Trophoblast cell (in vitro differentiated cells and primary cell): ENCODE measurements around the gene PLIN4.
A peak's percentile ranks its signal among the peaks of the same experiment; 100 is the strongest.

ENCODE experiments used
- DNase-seq, 2 donors: peaks; one replicate each; pipeline ENCODE4 v3.0.0-alpha.2; 2016
- H2AFZ ChIP-seq: 2 replicates; pipeline ENCODE4 v1.6.1; 2013; ENCODE audit warnings: low read length, moderate library complexity, mild to moderate bottlenecking; ENCODE audit not compliant: insufficient read depth, poor library complexity
- H2AK5ac ChIP-seq: 2 replicates; pipeline ENCODE4 v1.6.1; 2013; ENCODE audit warnings: mild to moderate bottlenecking, low read length
- H2BK120ac ChIP-seq: 2 replicates; pipeline ENCODE4 v1.6.1; 2013; ENCODE audit warnings: low read length, mild to moderate bottlenecking, moderate library complexity; ENCODE audit not compliant: insufficient read depth, poor library complexity
- H2BK12ac ChIP-seq: 2 replicates; pipeline ENCODE4 v1.6.1; 2013; ENCODE audit warnings: mild to moderate bottlenecking, low read length, moderate library complexity
- H2BK5ac ChIP-seq: 2 replicates; pipeline ENCODE4 v1.6.1; 2013; ENCODE audit warnings: low read length, low read depth, moderate library complexity, mild to moderate bottlenecking; ENCODE audit not compliant: poor library complexity
- H3K14ac ChIP-seq: 2 replicates; pipeline ENCODE4 v1.6.1; 2013; ENCODE audit warnings: mild to moderate bottlenecking, low read length
- H3K18ac ChIP-seq: 2 replicates; pipeline ENCODE4 v1.6.1; 2013; ENCODE audit warnings: mild to moderate bottlenecking, low read length
- H3K23ac ChIP-seq: 2 replicates; pipeline ENCODE4 v1.6.1; 2013; ENCODE audit warnings: low read length
- H3K27ac ChIP-seq: 2 replicates; pipeline ENCODE4 v1.5.1; 2013; ENCODE audit warnings: low read depth, mild to moderate bottlenecking, inconsistent platforms, low read length, moderate library complexity
- H3K27me3 ChIP-seq: 2 replicates; pipeline ENCODE4 v1.6.1; 2013; ENCODE audit warnings: inconsistent platforms, mild to moderate bottlenecking, low read length, moderate library complexity; ENCODE audit not compliant: insufficient read depth
- H3K36me3 ChIP-seq, 2 experiments: 1 replicate in 1 of 2; 2 replicates in 1 of 2; pipeline ENCODE4 v1.6.1; 2013; ENCODE audit warnings: low read length in 2 of 2, mild to moderate bottlenecking in 2 of 2, moderate library complexity in 1 of 2; ENCODE audit not compliant: insufficient read depth in 2 of 2, control insufficient read depth in 1 of 2
- H3K4ac ChIP-seq: 2 replicates; pipeline ENCODE4 v1.6.1; 2013; ENCODE audit warnings: low read depth, mild to moderate bottlenecking, low read length, moderate library complexity
- H3K4me1 ChIP-seq, 2 experiments: 1 replicate in 1 of 2; 2 replicates in 1 of 2; pipeline ENCODE4 v1.6.1; 2013; ENCODE audit warnings: low read length in 2 of 2, mild to moderate bottlenecking in 2 of 2, moderate library complexity in 1 of 2; ENCODE audit not compliant: insufficient read depth in 2 of 2, control insufficient read depth in 1 of 2
- H3K4me2 ChIP-seq: 2 replicates; pipeline ENCODE4 v1.6.1; 2013; ENCODE audit warnings: inconsistent platforms, mild to moderate bottlenecking, low read length, moderate library complexity
- H3K4me3 ChIP-seq: 2 replicates; pipeline ENCODE4 v1.5.1; 2013; ENCODE audit warnings: mild to moderate bottlenecking, low read depth, low read length, inconsistent platforms
- H3K79me1 ChIP-seq: one replicate; pipeline ENCODE4 v1.6.1; 2013; ENCODE audit warnings: low read length
- H3K79me2 ChIP-seq: 2 replicates; pipeline ENCODE4 v1.6.1; 2013; ENCODE audit warnings: low read length, mild to moderate bottlenecking; ENCODE audit not compliant: control insufficient read depth, insufficient read depth, poor library complexity
- H3K9ac ChIP-seq: 2 replicates; pipeline ENCODE4 v1.6.1; 2013; ENCODE audit warnings: mild to moderate bottlenecking, low read length
- H3K9me3 ChIP-seq: 2 replicates; pipeline ENCODE4 v1.6.1; 2013; ENCODE audit warnings: low read depth, mild to moderate bottlenecking, control low read depth, inconsistent platforms, low read length; ENCODE audit not compliant: insufficient read depth
- H4K12ac ChIP-seq: 2 replicates; pipeline ENCODE4 v1.6.1; 2013; ENCODE audit warnings: low read depth, mild to moderate bottlenecking, low read length, moderate library complexity
- H4K8ac ChIP-seq: 2 replicates; pipeline ENCODE4 v1.6.1; 2013; ENCODE audit warnings: low read depth, mild to moderate bottlenecking, low read length, moderate library complexity
- H4K91ac ChIP-seq: one replicate; pipeline ENCODE4 v1.6.1; 2013; ENCODE audit warnings: low read depth, mild to moderate bottlenecking, low read length, moderate library complexity
- WGBS: extraction: QIAGEN DNeasy Blood & Tissue Kit; methylation state at CpG from one replicate; pipeline ENCODE4 v1.1.7; 2013; ENCODE audit warnings: missing lambda C conversion rate; ENCODE audit not compliant: insufficient read length, insufficient coverage; ENCODE audit errors: extremely low coverage; 5-methylcytosine and 5-hydroxymethylcytosine counted together

The PLIN4 gene

DNA sequence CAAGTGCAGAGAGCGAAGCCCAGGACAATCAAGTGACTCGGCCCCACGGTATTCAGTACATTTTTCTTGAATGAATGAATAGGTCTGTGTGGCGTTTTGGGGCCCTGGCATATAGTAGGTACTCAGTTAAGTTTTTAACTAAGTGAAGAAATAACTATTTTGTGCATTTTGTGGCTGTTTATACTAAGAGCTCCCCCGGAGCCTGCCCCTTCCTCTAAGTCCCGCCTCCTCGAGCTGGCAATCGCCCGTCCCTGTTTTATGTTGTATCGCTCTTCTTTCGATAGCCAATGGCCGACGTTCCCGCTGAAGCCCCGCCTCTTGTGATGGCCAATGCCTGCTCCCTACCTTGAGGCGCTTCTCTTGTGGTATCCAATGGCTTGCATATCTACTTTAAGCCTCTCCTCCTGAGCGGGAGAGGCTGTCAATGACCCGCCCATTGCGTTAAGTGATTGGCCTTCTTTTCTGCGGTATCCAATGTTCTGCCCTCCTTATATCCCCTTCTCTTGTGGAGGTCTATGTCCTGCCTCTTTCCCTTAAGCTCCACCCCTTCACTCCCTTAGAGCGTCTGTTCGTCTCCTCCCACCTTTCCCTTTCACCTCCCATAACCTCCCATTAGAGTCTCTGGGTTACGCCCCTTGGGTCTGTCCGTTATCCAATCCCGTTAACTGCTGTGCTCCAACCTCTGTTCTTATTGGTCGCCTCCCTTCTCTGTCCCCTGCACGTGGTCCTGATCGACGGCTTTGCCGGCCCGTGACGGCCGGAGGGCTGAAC, 46.7 kb downstream of the PLIN4 start:
- WGBS: no CpG with 5 or more reads among the region's 33 CpGs
- H3K4me3 ChIP-seq: no peak overlapping the region
- H3K4me2 ChIP-seq: peak overlapping the region; percentile 58
- no peak overlapping the region for H2BK12ac ChIP-seq
- peaks cover 13 to 20% of the 10 kb centered on the region in 2 experiments for H3K4me1 ChIP-seq
- H2BK120ac ChIP-seq: peak overlapping the region; percentile 54
- peak overlapping the region; percentile 45 for H3K27ac ChIP-seq
- H3K27me3 ChIP-seq: no peaks in the 10 kb centered on the region
- H3K14ac ChIP-seq: peak overlapping the region; percentile 62
- H4K91ac ChIP-seq: peak overlapping the region; percentile 81
- H3K9ac ChIP-seq: no peak overlapping the region
- peak overlapping the region; percentile 19 for H2BK5ac ChIP-seq
- H2AK5ac ChIP-seq: peak overlapping the region; percentile 75
- no peak overlapping the region for H3K4ac ChIP-seq
- peak; percentile 100 for DNase-seq
- peaks cover 6 to 14% of the 10 kb centered on the region in 2 experiments for H3K36me3 ChIP-seq
- no peak overlapping the region for H3K23ac ChIP-seq
- peak overlapping the region; percentile 38 for H3K18ac ChIP-seq
- H2AFZ ChIP-seq: peak overlapping the region; percentile 92
- peak overlapping the region; percentile 56 for H4K12ac ChIP-seq
- no peaks in the 10 kb centered on the region for H3K9me3 ChIP-seq
- peaks cover 7% of the 10 kb centered on the region for H3K79me1 ChIP-seq
- H3K79me2 ChIP-seq: peaks cover 19% of the 10 kb centered on the region
- peak overlapping the region; percentile 86 for H4K8ac ChIP-seq

DNA sequence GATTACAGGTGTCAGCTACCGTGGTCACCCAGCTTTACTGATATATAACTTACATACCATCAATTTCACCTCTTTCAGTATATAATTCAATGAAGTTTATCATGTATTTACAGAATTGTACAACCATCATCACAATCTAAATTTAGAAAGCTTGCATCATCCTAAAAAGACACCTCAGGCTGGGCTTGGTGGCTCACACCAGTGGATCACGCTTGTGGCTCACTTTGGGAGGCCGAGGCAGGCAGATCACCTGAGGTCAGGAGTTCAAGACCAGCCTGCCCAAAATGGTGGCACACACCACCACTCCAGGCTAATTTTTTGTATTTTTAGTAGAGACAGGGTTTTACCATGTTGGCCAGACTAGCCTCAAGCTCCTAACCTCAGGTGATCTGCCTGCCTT, 50.5 kb downstream of the PLIN4 start:
- Histone ChIP-seq H3K4me1 (peaks cover 0 to 3% of the 10 kb centered on the region in 2 experiments), H4K8ac (no peak overlapping the region), H4K91ac (no peak overlapping the region), H3K27ac (no peak overlapping the region), H3K79me1 (peaks cover 7% of the 10 kb centered on the region), H2BK120ac (no peak overlapping the region), H3K14ac (no peak overlapping the region), H2AFZ (no peak overlapping the region), H3K18ac (no peak overlapping the region), H2AK5ac (no peak overlapping the region), H3K4me2 (no peak overlapping the region), H3K36me3 (no peaks in the 10 kb centered on the region), H4K12ac (no peak overlapping the region), H3K27me3 (no peaks in the 10 kb centered on the region), H3K79me2 (peaks cover 6% of the 10 kb centered on the region), H3K4ac (no peak overlapping the region), H3K9ac (no peak overlapping the region), H3K23ac (no peak overlapping the region), H2BK12ac (no peak overlapping the region), H3K4me3 (no peak overlapping the region), H2BK5ac (no peak overlapping the region), H3K9me3 (no peaks in the 10 kb centered on the region)
- DNase-seq: no peak
- no CpG with 5 or more reads among the region's 3 CpGs for WGBS

DNA sequence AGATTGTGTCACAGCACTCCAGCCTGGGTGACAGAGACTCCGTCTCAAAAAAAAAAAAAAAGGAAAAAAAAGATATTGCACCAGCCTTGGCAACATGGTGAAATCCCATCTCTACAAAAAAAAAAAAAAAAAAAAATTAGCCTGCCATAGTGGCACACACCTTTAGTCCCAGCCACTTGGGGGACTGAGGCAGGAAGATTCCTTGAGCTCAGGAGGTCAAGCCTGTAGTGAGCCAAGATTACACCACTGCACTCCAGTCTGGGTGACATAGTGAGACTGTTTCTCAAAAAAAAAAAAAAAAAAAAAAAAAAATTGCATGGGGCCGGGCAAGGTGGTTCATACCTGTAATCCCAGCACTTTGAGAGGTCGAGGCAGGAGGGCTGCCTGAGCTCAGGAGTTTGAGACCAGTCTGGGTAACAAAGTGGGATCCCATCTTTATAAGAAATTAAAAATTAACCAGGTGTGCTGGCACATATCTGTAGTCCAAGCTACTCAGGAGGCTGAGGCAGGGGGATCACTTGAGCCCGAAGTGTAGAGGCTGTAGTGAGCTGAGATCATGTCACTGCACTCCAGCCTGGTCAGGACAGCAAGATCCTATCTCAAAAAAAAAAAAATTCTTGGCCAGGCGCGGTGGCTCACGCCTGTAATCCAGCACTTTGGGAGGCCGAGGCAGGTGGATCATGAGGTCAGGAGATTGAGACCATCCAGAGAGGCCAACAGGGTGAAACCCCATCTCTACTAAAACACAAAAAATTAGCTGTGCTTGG, 53.3 kb downstream of the PLIN4 start:
- no peak overlapping the region for H2AFZ ChIP-seq
- no peak overlapping the region for H2AK5ac ChIP-seq
- H3K4me3 ChIP-seq: no peak overlapping the region
- H3K4ac ChIP-seq: no peak overlapping the region
- H3K9me3 ChIP-seq: no peaks in the 10 kb centered on the region
- no peak overlapping the region for H4K91ac ChIP-seq
- H3K36me3 ChIP-seq: no peaks in the 10 kb centered on the region
- H4K12ac ChIP-seq: no peak overlapping the region
- WGBS: no CpG with 5 or more reads among the region's 8 CpGs
- H3K27me3 ChIP-seq: no peaks in the 10 kb centered on the region
- H3K27ac ChIP-seq: no peak overlapping the region
- H3K79me2 ChIP-seq: no peaks in the 10 kb centered on the region
- no peak overlapping the region for H2BK12ac ChIP-seq
- H3K9ac ChIP-seq: no peak overlapping the region
- no peak overlapping the region for H3K14ac ChIP-seq
- H4K8ac ChIP-seq: no peak overlapping the region
- no peaks in the 10 kb centered on the region for H3K79me1 ChIP-seq
- H3K23ac ChIP-seq: no peak overlapping the region
- no peak overlapping the region for H2BK120ac ChIP-seq
- no peak overlapping the region for H2BK5ac ChIP-seq
- H3K4me1 ChIP-seq: no peaks in the 10 kb centered on the region
- no peak for DNase-seq
- H3K18ac ChIP-seq: no peak overlapping the region
- no peak overlapping the region for H3K4me2 ChIP-seq

DNA sequence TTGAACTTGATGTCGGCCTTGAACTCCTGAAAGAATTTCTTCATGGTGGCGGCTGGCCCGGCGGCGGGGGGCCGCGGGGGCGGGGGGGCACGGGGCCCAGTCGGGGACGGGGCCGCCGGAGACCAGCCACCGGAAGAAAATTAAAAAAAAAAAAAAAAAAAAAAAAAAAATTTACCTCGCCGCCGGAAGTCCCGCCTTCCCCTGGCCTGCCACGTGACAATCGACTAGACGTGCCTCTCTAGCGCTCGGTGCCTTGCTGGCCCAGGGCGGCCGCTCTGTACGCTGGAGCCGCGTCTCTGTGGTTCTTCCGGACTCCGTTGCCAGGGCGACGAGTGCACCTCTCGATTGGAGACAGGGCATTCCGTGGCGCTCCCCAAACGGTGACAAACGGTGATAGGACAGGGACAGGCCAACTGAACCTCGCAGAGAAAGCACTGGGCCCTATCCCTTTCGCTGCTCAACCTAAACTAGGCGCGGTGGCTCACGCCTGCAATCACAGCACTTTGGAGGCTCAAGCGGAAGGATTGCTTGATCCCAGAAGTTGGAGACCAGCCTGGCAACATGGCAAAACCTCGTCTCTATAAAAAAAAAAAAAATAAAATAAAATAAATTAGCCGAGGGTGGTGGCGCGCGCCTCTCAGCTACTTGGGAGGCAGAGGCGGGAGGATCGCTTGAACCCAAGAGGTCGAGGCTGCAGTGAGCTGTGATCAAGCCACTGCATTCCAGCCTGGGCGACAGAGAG, 60.5 kb downstream of the PLIN4 start, which contains the start of gene UBXN6:
TSS of gene UBXN6 (minus strand) at position 141 of the 742 bp plus-strand sequence. CDS start at position 44, 97 bp downstream.
- H3K14ac ChIP-seq: peak within 1 kb of the TSS; percentile 83
- peak within 1 kb of the TSS; percentile 97 for H4K8ac ChIP-seq
- H3K79me2 ChIP-seq: peaks cover 7% of the 10 kb centered on the region
- WGBS: no CpG with 5 or more reads among the region's 52 CpGs
- H2AK5ac ChIP-seq: peak within 1 kb of the TSS; percentile 11
- H3K27me3 ChIP-seq: no peaks in the 10 kb centered on the region
- no peak within 1 kb of the TSS for H3K23ac ChIP-seq
- peak within 1 kb of the TSS; percentile 95 for H3K18ac ChIP-seq
- H3K4ac ChIP-seq: peak within 1 kb of the TSS; percentile 81
- peak within 1 kb of the TSS; percentile 86 for H2BK120ac ChIP-seq
- H2BK5ac ChIP-seq: peak within 1 kb of the TSS; percentile 92
- H3K4me1 ChIP-seq: peaks cover 3 to 8% of the 10 kb centered on the region in 2 experiments
- no peaks in the 10 kb centered on the region for H3K9me3 ChIP-seq
- H2AFZ ChIP-seq: peak within 1 kb of the TSS; percentile 77
- H3K9ac ChIP-seq: peak within 1 kb of the TSS; percentile 95
- H3K4me2 ChIP-seq: peak within 1 kb of the TSS; percentile 85
- H4K91ac ChIP-seq: peak within 1 kb of the TSS; percentile 98
- DNase-seq: peak; percentile 95 to 98
- peak within 1 kb of the TSS; percentile 89 for H3K4me3 ChIP-seq
- peaks cover 8 to 11% of the 10 kb centered on the region in 2 experiments for H3K36me3 ChIP-seq
- peaks cover 5% of the 10 kb centered on the region for H3K79me1 ChIP-seq
- H3K27ac ChIP-seq: peak within 1 kb of the TSS; percentile 95
- peak within 1 kb of the TSS; percentile 23 for H2BK12ac ChIP-seq
- H4K12ac ChIP-seq: peak within 1 kb of the TSS; percentile 88
